ENCODE results near the gene FLNC. TPM values are rescaled to one million over a fixed set of nuclear protein-coding genes. Genes with fewer than 3 reads are reported as not detected.

Gene FLNC
- polyA plus RNA-seq, 1 of the 3 experiments (the other 2 are of a cell fraction) = 43.7 TPM

DNA sequence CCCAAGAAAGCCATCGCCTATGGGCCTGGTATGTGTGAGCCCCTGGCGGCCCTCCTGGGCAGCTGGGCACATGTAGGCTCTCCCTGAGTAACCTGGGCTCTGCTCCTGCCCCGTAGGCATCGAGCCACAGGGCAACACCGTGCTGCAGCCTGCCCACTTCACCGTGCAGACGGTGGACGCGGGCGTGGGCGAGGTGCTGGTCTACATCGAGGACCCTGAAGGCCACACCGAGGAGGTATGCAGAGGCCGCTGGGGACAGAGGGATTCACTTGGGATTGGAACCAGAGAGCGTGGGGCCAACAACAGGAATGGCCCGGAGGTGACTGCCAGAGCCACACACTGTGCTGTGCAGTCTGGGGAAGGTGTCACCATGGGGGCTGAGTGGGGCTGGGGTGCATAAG lies 7.3 kb downstream of the FLNC start (continued):
- TF ChIP-seq TEAD4 (IDR thresholded peaks at IDR 0.05; ENCODE audit: borderline replicate concordance, insufficient read depth) = no peak

DNA sequence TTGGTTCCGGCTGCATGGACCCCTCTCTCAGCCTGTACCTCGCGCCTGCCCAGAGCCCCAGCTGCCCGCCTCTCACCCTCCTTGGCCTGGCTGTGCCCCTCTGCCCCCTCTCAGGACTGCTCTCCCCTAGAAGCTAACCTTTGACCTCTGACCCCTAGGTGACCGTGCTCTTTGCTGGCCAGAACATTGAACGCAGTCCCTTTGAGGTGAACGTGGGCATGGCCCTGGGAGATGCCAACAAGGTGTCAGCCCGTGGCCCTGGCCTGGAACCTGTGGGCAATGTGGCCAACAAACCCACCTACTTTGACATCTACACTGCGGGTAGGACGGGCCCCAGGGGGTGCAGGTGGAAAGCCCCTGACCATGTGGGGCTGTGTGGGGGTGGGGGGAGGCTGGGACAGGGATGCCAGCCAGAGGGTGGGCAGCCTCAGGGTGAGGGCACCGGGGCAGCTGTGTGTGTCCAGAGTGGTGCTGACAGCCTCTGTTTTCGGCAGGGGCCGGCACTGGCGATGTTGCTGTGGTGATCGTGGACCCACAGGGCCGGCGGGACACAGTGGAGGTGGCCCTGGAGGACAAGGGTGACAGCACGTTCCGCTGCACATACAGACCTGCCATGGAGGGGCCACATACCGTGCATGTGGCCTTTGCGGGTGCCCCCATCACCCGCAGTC lies 8.0 kb downstream of the FLNC start:
- Histone ChIP-seq H3K4me3 (ENCODE audit: low read depth in 2 of 2, low read length in 1 of 2) (no peak overlapping the region), H3K9ac (no peak overlapping the region), H3K9me3 (no peaks in the 10 kb centered on the region), H3K9me2 (no peaks in the 10 kb centered on the region), H4K20me1 (ENCODE audit: insufficient read depth) (peaks cover 91% of the 10 kb centered on the region), H2AFZ (ENCODE audit: low read depth) (no peak overlapping the region), H3K27me3 (ENCODE audit: insufficient read depth) (no peaks in the 10 kb centered on the region), H3K4me2 (no peak overlapping the region), H3K79me2 (ENCODE audit: insufficient read depth) (peaks cover 52% of the 10 kb centered on the region), H3K4me1 (ENCODE audit: control insufficient read depth in 1 of 2, insufficient read depth in 2 of 2, low read depth in 1 of 2, low read length in 1 of 2) (peaks cover 4 to 11% of the 10 kb centered on the region in 2 experiments; a peak in 3 of 4 replicates), H3K27ac (ENCODE audit: low read depth in 2 of 2, low read length in 1 of 2) (no peak overlapping the region), H3K36me3 (replicated peaks in 1 of 2; ENCODE audit: control insufficient read depth in 1 of 2, insufficient read depth in 2 of 2, low read length in 1 of 2) (peaks cover 73 to 78% of the 10 kb centered on the region in 2 experiments), H3F3A (replicated peaks; ENCODE audit: insufficient read depth) (peaks cover 11% of the 10 kb centered on the region)
- WGBS (ENCODE audit: low lambda C conversion rate) = 96% methylated on average over 20 of the region's 22 CpGs
- no peak for TF ChIP-seq RXRA (IDR thresholded peaks at IDR 0.05; ENCODE audit: borderline replicate concordance, low read depth)
- TF ChIP-seq ZBTB33 (IDR thresholded peaks at IDR 0.05; ENCODE audit: borderline replicate concordance, low read depth) = no peak
- TF ChIP-seq, protein P1, sequence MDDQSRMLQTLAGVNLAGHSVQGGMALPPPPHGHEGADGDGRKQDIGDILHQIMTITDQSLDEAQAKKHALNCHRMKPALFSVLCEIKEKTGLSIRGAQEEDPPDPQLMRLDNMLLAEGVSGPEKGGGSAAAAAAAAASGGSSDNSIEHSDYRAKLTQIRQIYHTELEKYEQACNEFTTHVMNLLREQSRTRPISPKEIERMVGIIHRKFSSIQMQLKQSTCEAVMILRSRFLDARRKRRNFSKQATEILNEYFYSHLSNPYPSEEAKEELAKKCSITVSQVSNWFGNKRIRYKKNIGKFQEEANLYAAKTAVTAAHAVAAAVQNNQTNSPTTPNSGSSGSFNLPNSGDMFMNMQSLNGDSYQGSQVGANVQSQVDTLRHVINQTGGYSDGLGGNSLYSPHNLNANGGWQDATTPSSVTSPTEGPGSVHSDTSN (IDR thresholded peaks at IDR 0.05) = no peak
- no peak for TF ChIP-seq MXI1 (IDR thresholded peaks at IDR 0.05; ENCODE audit: low read depth, low read length)
- TF ChIP-seq, protein P2, sequence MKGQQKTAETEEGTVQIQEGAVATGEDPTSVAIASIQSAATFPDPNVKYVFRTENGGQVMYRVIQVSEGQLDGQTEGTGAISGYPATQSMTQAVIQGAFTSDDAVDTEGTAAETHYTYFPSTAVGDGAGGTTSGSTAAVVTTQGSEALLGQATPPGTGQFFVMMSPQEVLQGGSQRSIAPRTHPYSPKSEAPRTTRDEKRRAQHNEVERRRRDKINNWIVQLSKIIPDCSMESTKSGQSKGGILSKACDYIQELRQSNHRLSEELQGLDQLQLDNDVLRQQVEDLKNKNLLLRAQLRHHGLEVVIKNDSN (IDR thresholded peaks at IDR 0.05; ENCODE audit: borderline replicate concordance, low read depth) = no peak
- no peak for TF ChIP-seq RCOR1 (IDR thresholded peaks at IDR 0.05; ENCODE audit: low read length)
- TF ChIP-seq SIN3A (IDR thresholded peaks at IDR 0.05; ENCODE audit: borderline replicate concordance, low read depth, low read length) = no peak
- TF ChIP-seq MAX (IDR thresholded peaks at IDR 0.05; ENCODE audit: low read depth) = no peak
- no peak for TF ChIP-seq RAD21 (IDR thresholded peaks at IDR 0.05; ENCODE audit: low read length)
- TF ChIP-seq, protein P3, sequence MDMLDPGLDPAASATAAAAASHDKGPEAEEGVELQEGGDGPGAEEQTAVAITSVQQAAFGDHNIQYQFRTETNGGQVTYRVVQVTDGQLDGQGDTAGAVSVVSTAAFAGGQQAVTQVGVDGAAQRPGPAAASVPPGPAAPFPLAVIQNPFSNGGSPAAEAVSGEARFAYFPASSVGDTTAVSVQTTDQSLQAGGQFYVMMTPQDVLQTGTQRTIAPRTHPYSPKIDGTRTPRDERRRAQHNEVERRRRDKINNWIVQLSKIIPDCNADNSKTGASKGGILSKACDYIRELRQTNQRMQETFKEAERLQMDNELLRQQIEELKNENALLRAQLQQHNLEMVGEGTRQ (IDR thresholded peaks at IDR 0.05; ENCODE audit: borderline replicate concordance, low read depth, low read length) = no peak
- TF ChIP-seq POLR2AphosphoS5 (IDR thresholded peaks at IDR 0.05; ENCODE audit: low read depth, low read length) = no peak
- POLR2A ChIA-PET = no interaction called here
- no peak for DNase-seq
- CTCF ChIA-PET = interaction anchor here (1.8 kb wide), 1 partner anchor 45 kb away, joined by 6 read pairs; no protein-coding TSS in a partner anchor

Measured in SK-N-SH (cell line).